Measurements from ENCODE around the gene NAA11. TPM values are rescaled to one million over a fixed set of nuclear protein-coding genes. Genes with fewer than 3 reads are reported as not detected.

NAA11 gene
- total RNA-seq = not detected in 2 replicates

GRCh38 chr4:79325864-79326328, at the start of gene NAA11:
NAA11 (minus strand) TSS chr4:79326061; CDS start chr4:79325877, 184 bp downstream.

Other genes with a start within 250 kb of the NAA11 start
- not detected in 2 replicates for gene GK2, start 82.2 kb upstream of the NAA11 start, total RNA-seq